Stimulated activated CD4-positive, alpha-beta T cell treated with anti-CD3 and anti-CD28 coated beads, TNF-alpha, amount 100 ng/mL, for 48 hours (primary cell): Measurements from ENCODE around the gene SERPINE1.
A peak's percentile ranks its signal among the peaks of the same experiment; 100 is the strongest.

Experiments
- DNase-seq, 3 donors: peaks; one replicate each; pipeline ENCODE4 v3.0.0-alpha.2; 2020; ENCODE audit warnings: low read depth in 3 of 3

The SERPINE1 gene

GRCh38 chr7:101169110-101169837 lies 42.4 kb downstream of the SERPINE1 start:
- DNase-seq = no peak

- DNase-seq = peak; percentile 60 to 77 (median 72)
Observed at GRCh38 chr7:101169838-101170551, 43.1 kb downstream of the SERPINE1 start.

- DNase-seq = no peak
Observed at GRCh38 chr7:101170617-101171441, 43.9 kb downstream of the SERPINE1 start.

GRCh38 chr7:101171442-101171837 lies 44.5 kb downstream of the SERPINE1 start:
- DNase-seq = no peak

GRCh38 chr7:101172005-101172853 lies 45.3 kb downstream of the SERPINE1 start:
- no peak for DNase-seq

- no peak for DNase-seq
Observed at GRCh38 chr7:101172854-101173751, 46.2 kb downstream of the SERPINE1 start.

- DNase-seq = peak in 2 of 3 donors; percentile 46 to 61
Observed at GRCh38 chr7:101173752-101174244, 46.9 kb downstream of the SERPINE1 start.

- DNase-seq = no peak
Observed at GRCh38 chr7:101174322-101174854, 47.5 kb downstream of the SERPINE1 start.

- DNase-seq = no peak
Observed at GRCh38 chr7:101175664-101176063, 48.8 kb downstream of the SERPINE1 start.

- DNase-seq = no peak
Observed at GRCh38 chr7:101177644-101178043, 50.7 kb downstream of the SERPINE1 start.

- DNase-seq = no peak
Observed at GRCh38 chr7:101179117-101179516, 52.2 kb downstream of the SERPINE1 start.

GRCh38 chr7:101179713-101180112 lies 52.8 kb downstream of the SERPINE1 start:
- no peak for DNase-seq

GRCh38 chr7:101180130-101180755 lies 53.3 kb downstream of the SERPINE1 start, which contains the start of gene NAT16:
Gene NAT16, minus strand, starts transcription at chr7:101180293. Its CDS starts 5,486 bp downstream, at chr7:101174807.
- no peak for DNase-seq

- DNase-seq = no peak
Observed at GRCh38 chr7:101185258-101185839, 58.4 kb downstream of the SERPINE1 start.

- no peak for DNase-seq
Observed at GRCh38 chr7:101186194-101186593, 59.3 kb downstream of the SERPINE1 start.

GRCh38 chr7:101186844-101187428 lies 60.0 kb downstream of the SERPINE1 start:
- DNase-seq = no peak
